ENCODE results near the gene ARL16.

The ARL16 gene

GRCh38 chr17:81723651-81724209, 40.1 kb upstream of the ARL16 start:
- H3K27ac ChIP-seq, result peak overlapping the region; percentile 93
- TF ChIP-seq CTCF (IDR thresholded peaks at IDR 0.05), result no peak
- H3K4me2 ChIP-seq (ENCODE audit: low read length), result peak overlapping the region; percentile 32
- peak overlapping the region; percentile 36 for H3K4me3 ChIP-seq (ENCODE audit: low read depth, low read length)
- no peaks in the 10 kb centered on the region for H3K9me3 ChIP-seq (ENCODE audit: control insufficient read depth, low read length)
- peaks cover 37% of the 10 kb centered on the region for H3K4me1 ChIP-seq
- peak overlapping the region; percentile 8 for H2AFZ ChIP-seq
- H3K79me2 ChIP-seq, result no peaks in the 10 kb centered on the region
- no peaks in the 10 kb centered on the region for H3K36me3 ChIP-seq (ENCODE audit: control insufficient read depth, insufficient read depth, low read length)
- no peaks in the 10 kb centered on the region for H3K27me3 ChIP-seq (ENCODE audit: control insufficient read depth, insufficient read depth, low read length)
- peak overlapping the region; percentile 25 for H3K9ac ChIP-seq

GRCh38 chr17:81722184-81723120, 38.9 kb upstream of the ARL16 start:
- Histone ChIP-seq H3K9ac (no peak overlapping the region), H3K79me2 (no peaks in the 10 kb centered on the region), H3K27ac (peak overlapping the region; percentile 93), H3K4me1 (peaks cover 37% of the 10 kb centered on the region), H3K27me3 (ENCODE audit: control insufficient read depth, insufficient read depth, low read length) (no peaks in the 10 kb centered on the region), H3K9me3 (ENCODE audit: control insufficient read depth, low read length) (no peaks in the 10 kb centered on the region), H3K4me2 (ENCODE audit: low read length) (peak overlapping the region; percentile 79), H3K4me3 (ENCODE audit: low read depth, low read length) (peak overlapping the region; percentile 36), H3K36me3 (ENCODE audit: control insufficient read depth, insufficient read depth, low read length) (no peaks in the 10 kb centered on the region), H2AFZ (peak overlapping the region; percentile 4)
- TF ChIP-seq CTCF (IDR thresholded peaks at IDR 0.05), result no peak

- Histone ChIP-seq H3K4me3 (ENCODE audit: low read depth, low read length) (no peak overlapping the region), H3K36me3 (ENCODE audit: control insufficient read depth, insufficient read depth, low read length) (no peaks in the 10 kb centered on the region), H3K9me3 (ENCODE audit: control insufficient read depth, low read length) (no peaks in the 10 kb centered on the region), H3K4me2 (ENCODE audit: low read length) (no peak overlapping the region), H3K27me3 (ENCODE audit: control insufficient read depth, insufficient read depth, low read length) (no peaks in the 10 kb centered on the region), H2AFZ (no peak overlapping the region), H3K27ac (peak overlapping the region; percentile 93), H3K4me1 (peaks cover 33% of the 10 kb centered on the region), H3K79me2 (no peaks in the 10 kb centered on the region), H3K9ac (no peak overlapping the region)
- no peak for TF ChIP-seq CTCF (IDR thresholded peaks at IDR 0.05)
These were observed 36.9 kb upstream of the ARL16 start for GRCh38 chr17:81720267-81721071.

- Histone ChIP-seq H3K27me3 (ENCODE audit: control insufficient read depth, insufficient read depth, low read length) (no peaks in the 10 kb centered on the region), H3K4me1 (peaks cover 38% of the 10 kb centered on the region), H3K36me3 (ENCODE audit: control insufficient read depth, insufficient read depth, low read length) (no peaks in the 10 kb centered on the region), H3K9ac (no peak overlapping the region), H3K4me2 (ENCODE audit: low read length) (no peak overlapping the region), H3K27ac (peak overlapping the region; percentile 5), H2AFZ (no peak overlapping the region), H3K9me3 (ENCODE audit: control insufficient read depth, low read length) (no peaks in the 10 kb centered on the region), H3K4me3 (ENCODE audit: low read depth, low read length) (no peak overlapping the region), H3K79me2 (peaks cover 8% of the 10 kb centered on the region)
- TF ChIP-seq CTCF (IDR thresholded peaks at IDR 0.05), result no peak
These were observed 36.0 kb upstream of the ARL16 start for GRCh38 chr17:81719410-81720266.

Measured in parathyroid adenoma (tissue), 2 donors.